Transverse colon (tissue), 4 donors: ENCODE results near the gene MXD4. TPM values are rescaled to one million over a fixed set of nuclear protein-coding genes. Genes with fewer than 3 reads are reported as not detected.

Source experiments
- DNase-seq: peaks from one replicate; pipeline ENCODE4 v3.0.0-alpha.2; 2019
- H3K27ac ChIP-seq, 4 donors: fragments of 200-600 bp; sonication (generic); 2 replicates each; pipeline ENCODE4 v1.5.1; 2016 to 2018; ENCODE audit warnings: inconsistent platforms in 4 of 4
- H3K27me3 ChIP-seq: fragments of 200-600 bp; sonication (generic); 2 replicates; pipeline ENCODE4 v1.5.1; 2017; ENCODE audit warnings: inconsistent platforms
- H3K36me3 ChIP-seq, 4 donors: fragments of 200-600 bp; sonication (generic); 2 replicates each; pipeline ENCODE4 v1.5.1; 2017 to 2019; ENCODE audit warnings: inconsistent platforms in 4 of 4
- H3K4me1 ChIP-seq, 4 donors: fragments of 200-600 bp; sonication (generic); 2 replicates each; pipeline ENCODE4 v1.5.1; 2017 to 2020; ENCODE audit warnings: inconsistent platforms in 4 of 4
- H3K4me3 ChIP-seq, 4 donors: fragments of 200-600 bp; sonication (generic); 1 replicate in 1 of 4; 2 replicates in 3 of 4; pipeline versions ENCODE4 v1.5.1 to v1.6.1; 2017 to 2019; ENCODE audit warnings: inconsistent platforms in 4 of 4
- H3K9me3 ChIP-seq, 2 donors: fragments of 200-600 bp; sonication (generic); 2 replicates each; pipeline ENCODE4 v1.5.1; 2017 to 2019; ENCODE audit warnings: inconsistent platforms in 2 of 2
- CTCF ChIP-seq, 5 experiments: fragments of 200-600 bp in 3 of 5; fragments of 450-650 bp in 2 of 5; sonication (generic) in 3 of 5; IDR thresholded peaks; 1 replicate in 2 of 5; 2 replicates in 3 of 5; pipeline ENCODE4 v1.5.1; 2016 to 2017; ENCODE audit warnings: antibody characterized with exemption in 5 of 5, inconsistent platforms in 3 of 5, mild to moderate bottlenecking in 2 of 5, moderate library complexity in 1 of 5
- EP300 ChIP-seq: sonication (generic); formaldehyde crosslinking; IDR thresholded peaks from one replicate; pipeline ENCODE4 v1.6.1; 2017; ENCODE audit warnings: antibody characterized with exemption, low read depth
- POLR2A ChIP-seq: fragments of 450-650 bp; IDR thresholded peaks from one replicate; pipeline ENCODE4 v1.6.1; 2016; ENCODE audit warnings: antibody characterized with exemption, mild to moderate bottlenecking, moderate library complexity
- POLR2AphosphoS5 ChIP-seq, 3 donors: sonication (generic); formaldehyde crosslinking; IDR thresholded peaks; one replicate each; pipeline ENCODE4 v1.6.1; 2016; ENCODE audit warnings: antibody characterized with exemption in 3 of 3
- WGBS, 2 donors: methylation state at CpG; one replicate each; pipeline ENCODE4 v1.1.5; 2018; ENCODE audit warnings: low coverage in 1 of 2; 5-methylcytosine and 5-hydroxymethylcytosine counted together
- in situ Hi-C, 4 donors: fragments of 200-750 bp; cut with MboI; loops; one replicate each; pipeline versions ENCODE4 v1.15.0 to v1.15.1; 2017; ENCODE audit warnings: low sequenced_read_pairs in 3 of 4, low pct_ligation_motif_present in 1 of 4, low pct_unique_long_range_greater_than_20kb in 1 of 4
- intact Hi-C: fragments of 100-400 bp; cut with DNase I; formaldehyde crosslinking; loops from one replicate; pipeline ENCODE4 v1.15.1; 2023; ENCODE audit warnings: low total_unique reads
- total RNA-seq, 4 donors: library from RNA; depleted of rRNA; stranded (reverse); fragments of >200 nt; gene quantifications; one replicate each; pipeline ENCODE4 v1.1.0, GENCODE V29; 2016

MXD4 gene
- total RNA-seq, 4 donors from 2014 or later = 48.1 to 101 (median 57.7) TPM

DNA sequence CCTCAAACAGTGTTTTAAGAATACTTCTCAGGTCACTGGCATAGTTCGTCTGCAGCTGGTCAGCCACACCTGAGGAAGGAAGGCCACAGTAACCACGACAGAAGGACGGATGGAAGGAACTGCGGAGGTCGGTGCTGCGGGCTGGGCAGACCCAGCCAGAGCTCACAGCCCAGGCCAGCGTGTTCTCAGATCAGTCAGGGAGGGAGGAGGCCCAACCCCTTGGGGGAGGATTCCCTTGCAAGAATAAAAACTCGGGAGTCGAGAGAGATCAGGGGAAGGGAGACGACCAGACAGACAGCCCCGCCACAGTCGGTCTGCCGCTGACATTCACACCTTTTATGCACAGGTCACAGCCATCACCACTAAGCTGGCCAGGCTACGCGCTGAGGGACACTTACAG, 11.3 kb upstream of the MXD4 start:
- TF ChIP-seq POLR2AphosphoS5 (IDR thresholded peaks at IDR 0.05) = no peak
- no peak for TF ChIP-seq CTCF (IDR thresholded peaks at IDR 0.05)
- TF ChIP-seq EP300 = no peak
- TF ChIP-seq POLR2A = no peak

GRCh38 chr4:2272828-2273120, 10.9 kb upstream of the MXD4 start:
- DNase-seq = no peak
- WGBS, 2 donors = 82% methylated on average over 4 of the region's 6 CpGs; no CpG with 5 or more reads in 1 of the 2 donors
- no peaks in the 10 kb centered on the region for H3K36me3 ChIP-seq
- intact Hi-C loops (no loop called here), in situ Hi-C loops (loop anchor here in 1 of 4 donors (10.0 kb wide), 1 partner anchor 48 kb away; no protein-coding TSS in a partner anchor)
- no peak for TF ChIP-seq EP300
- no peak for TF ChIP-seq CTCF (IDR thresholded peaks at IDR 0.05)
- no peak for TF ChIP-seq POLR2AphosphoS5 (IDR thresholded peaks at IDR 0.05)
- no peak overlapping the region for H3K27ac ChIP-seq
- H3K4me3 ChIP-seq = no peak overlapping the region
- no peaks in the 10 kb centered on the region for H3K27me3 ChIP-seq
- no peaks in the 10 kb centered on the region for H3K9me3 ChIP-seq
- H3K4me1 ChIP-seq = no peaks in the 10 kb centered on the region

More for the DNA sequence above, 11.3 kb upstream of the MXD4 start:
- intact Hi-C loops = no loop called here
- Histone ChIP-seq H3K36me3 (no peaks in the 10 kb centered on the region), H3K4me1 (no peaks in the 10 kb centered on the region), H3K4me3 (no peak overlapping the region), H3K27ac (no peak overlapping the region), H3K27me3 (no peaks in the 10 kb centered on the region), H3K9me3 (no peaks in the 10 kb centered on the region)
- DNase-seq = no peak
- in situ Hi-C loops = loop anchor here in 1 of 4 donors (10.0 kb wide), 1 partner anchor 48 kb away; no protein-coding TSS in a partner anchor
- WGBS, 2 donors = 78% methylated on average over 13 of the region's 15 CpGs; no CpG with 5 or more reads in 1 of the 2 donors

- intact Hi-C loops = no loop called here
- TF ChIP-seq CTCF (IDR thresholded peaks at IDR 0.05) (no peak), POLR2AphosphoS5 (IDR thresholded peaks at IDR 0.05) (no peak), POLR2A (no peak), EP300 (no peak)
- Histone ChIP-seq H3K4me3 (no peak overlapping the region), H3K27me3 (no peaks in the 10 kb centered on the region), H3K36me3 (no peaks in the 10 kb centered on the region), H3K9me3 (no peaks in the 10 kb centered on the region), H3K4me1 (no peaks in the 10 kb centered on the region), H3K27ac (no peak overlapping the region)
- in situ Hi-C loops = loop anchor here in 1 of 4 donors (10.0 kb wide), 1 partner anchor 47 kb away; no protein-coding TSS in a partner anchor
- no peak for DNase-seq
- WGBS, 2 donors = 90% methylated on average over 24 of the region's 25 CpGs; no CpG with 5 or more reads in 1 of the 2 donors
Observed at GRCh38 chr4:2272026-2272827, 10.3 kb upstream of the MXD4 start.

- no peaks in the 10 kb centered on the region for H3K9me3 ChIP-seq
- no peak overlapping the region for H3K27ac ChIP-seq
- no peak for TF ChIP-seq EP300
- intact Hi-C loops (no loop called here), in situ Hi-C loops (loop anchor here in 1 of 4 donors (10.0 kb wide), 1 partner anchor 47 kb away; no protein-coding TSS in a partner anchor)
- 89% methylated on average over 22 of the region's 27 CpGs; no CpG with 5 or more reads in 1 of the 2 donors for WGBS, 2 donors
- no peak overlapping the region for H3K4me3 ChIP-seq
- peaks cover 0 to 4% (median under 1%) of the 10 kb centered on the region in 4 donors for H3K4me1 ChIP-seq
- no peak for DNase-seq
- H3K36me3 ChIP-seq = no peaks in the 10 kb centered on the region
- H3K27me3 ChIP-seq = no peaks in the 10 kb centered on the region
Observed at GRCh38 chr4:2271279-2272025, 9.5 kb upstream of the MXD4 start.
